SKM-1 (cell line): ENCODE results near the gene SNX32.
A peak's percentile ranks its signal among the peaks of the same experiment; 100 is the strongest.
"Not testable (repeated sequence)": the region's sequence is repeated elsewhere in the genome, so short reads cannot be mapped to it uniquely, and the experiment has no call there.

Experiments
- DNase-seq: peaks from one replicate; lab custom pipeline; 2025; ENCODE audit not compliant: unreplicated experiment; lab: John Stamatoyannopoulos, UW

The SNX32 gene

DNA sequence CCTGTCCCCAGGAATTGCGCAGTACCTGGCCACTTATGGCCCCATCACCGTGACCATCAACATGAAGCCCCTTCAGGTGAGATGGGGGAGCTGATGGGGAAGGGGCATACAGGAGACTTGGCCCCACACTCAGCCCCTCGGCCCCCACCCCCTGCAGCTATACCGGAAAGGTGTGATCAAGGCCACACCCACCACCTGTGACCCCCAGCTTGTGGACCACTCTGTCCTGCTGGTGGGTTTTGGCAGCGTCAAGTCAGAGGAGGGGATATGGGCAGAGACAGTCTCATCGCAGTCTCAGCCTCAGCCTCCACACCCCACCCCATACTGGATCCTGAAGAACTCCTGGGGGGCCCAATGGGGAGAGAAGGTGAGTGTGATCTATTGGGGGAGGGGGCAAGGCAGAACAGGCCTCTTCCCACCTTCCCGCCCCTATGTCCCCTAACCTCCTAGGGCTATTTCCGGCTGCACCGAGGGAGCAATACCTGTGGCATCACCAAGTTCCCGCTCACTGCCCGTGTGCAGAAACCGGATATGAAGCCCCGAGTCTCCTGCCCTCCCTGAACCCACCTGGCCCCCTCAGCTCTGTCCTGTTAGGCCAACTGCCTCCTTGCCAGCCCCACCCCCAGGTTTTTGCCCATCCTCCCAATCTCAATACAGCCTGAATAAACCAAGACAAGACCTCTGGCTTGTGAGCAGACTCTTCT is 49.4 kb downstream of the SNX32 start:
- DNase-seq, result no peak

DNA sequence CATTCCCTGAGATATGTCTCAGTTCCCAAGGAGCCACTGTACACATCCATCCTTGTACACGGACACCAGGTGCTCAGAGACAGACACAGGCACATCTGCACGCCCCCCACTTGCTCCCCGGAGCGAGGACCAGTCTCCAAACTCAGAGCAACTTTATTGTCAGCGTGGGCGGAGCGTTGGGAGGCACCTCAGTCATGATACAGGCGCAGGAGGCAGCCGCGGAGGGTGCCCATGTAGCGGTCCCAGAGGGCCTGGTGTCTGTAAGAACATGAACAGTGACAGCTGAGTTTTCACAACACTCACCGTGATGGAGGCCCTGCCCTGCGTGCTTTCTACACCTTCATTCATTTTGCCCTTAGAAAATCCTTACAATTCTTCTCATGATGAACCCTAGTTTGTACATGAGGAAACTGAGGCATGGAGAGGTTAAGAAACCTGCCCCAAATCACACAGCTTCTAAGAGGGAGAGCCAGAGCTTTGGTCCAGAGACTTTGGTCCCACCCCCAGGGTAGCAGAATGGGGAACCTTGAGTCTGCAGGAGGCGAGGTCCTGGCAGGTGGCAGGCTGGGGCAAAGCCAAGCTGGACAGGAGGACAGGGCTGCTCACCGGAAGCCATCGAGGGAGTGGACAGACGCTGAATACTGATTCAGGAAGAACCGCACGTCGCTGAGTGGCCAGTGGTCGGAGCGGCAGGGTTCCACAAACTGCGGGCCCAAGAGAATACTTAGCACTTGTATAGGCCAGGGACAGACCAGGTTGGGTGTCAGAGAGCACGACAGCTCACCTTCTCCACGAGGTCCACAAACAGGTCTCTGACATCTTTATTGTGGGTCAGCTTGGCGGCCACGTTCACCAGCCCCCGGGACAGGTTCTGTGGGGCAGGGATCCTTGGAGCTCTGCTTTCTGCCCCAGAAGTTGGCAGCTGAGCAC is 50.3 kb downstream of the SNX32 start:
- DNase-seq, result no peak

DNA sequence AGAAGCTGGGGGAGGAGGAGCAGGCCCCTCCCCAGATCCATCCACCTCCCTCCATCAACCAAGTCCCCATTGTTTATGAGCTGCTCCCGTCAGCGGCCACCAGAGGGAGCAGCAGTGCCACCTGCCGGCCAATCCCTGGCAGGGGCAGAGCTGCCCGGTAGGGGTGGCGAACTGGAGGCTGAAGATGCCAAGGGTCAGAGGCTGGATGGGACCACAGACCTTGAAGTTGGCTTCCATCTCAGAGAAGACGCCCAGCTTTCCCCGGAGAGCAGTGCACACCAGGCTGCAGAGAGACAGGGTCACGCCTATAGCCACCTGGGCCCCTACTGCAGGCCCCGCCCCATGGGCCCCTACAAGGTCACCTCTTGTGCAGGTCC is 50.9 kb downstream of the SNX32 start:
- DNase-seq, result peak; percentile 41

DNA sequence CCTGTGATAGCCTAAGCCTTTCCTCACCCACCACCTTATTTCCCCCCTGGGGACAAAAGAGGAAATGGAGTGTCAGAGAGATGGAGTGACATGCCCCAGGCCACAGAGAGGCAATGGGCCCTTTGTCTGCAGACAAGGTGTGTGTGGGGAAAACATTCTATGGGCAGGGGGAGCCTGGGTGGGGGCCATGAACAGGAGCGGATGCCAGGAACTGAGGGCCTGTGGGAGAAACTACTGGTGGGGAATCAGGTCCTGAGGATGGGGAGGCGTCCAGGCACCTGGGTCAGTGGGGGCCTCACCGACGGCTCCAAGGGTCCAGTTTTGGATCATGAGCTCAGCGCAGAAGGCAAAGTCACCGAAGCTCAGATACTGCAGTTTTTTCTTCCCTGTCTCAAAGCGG is 51.5 kb downstream of the SNX32 start:
- DNase-seq, result no peak

DNA sequence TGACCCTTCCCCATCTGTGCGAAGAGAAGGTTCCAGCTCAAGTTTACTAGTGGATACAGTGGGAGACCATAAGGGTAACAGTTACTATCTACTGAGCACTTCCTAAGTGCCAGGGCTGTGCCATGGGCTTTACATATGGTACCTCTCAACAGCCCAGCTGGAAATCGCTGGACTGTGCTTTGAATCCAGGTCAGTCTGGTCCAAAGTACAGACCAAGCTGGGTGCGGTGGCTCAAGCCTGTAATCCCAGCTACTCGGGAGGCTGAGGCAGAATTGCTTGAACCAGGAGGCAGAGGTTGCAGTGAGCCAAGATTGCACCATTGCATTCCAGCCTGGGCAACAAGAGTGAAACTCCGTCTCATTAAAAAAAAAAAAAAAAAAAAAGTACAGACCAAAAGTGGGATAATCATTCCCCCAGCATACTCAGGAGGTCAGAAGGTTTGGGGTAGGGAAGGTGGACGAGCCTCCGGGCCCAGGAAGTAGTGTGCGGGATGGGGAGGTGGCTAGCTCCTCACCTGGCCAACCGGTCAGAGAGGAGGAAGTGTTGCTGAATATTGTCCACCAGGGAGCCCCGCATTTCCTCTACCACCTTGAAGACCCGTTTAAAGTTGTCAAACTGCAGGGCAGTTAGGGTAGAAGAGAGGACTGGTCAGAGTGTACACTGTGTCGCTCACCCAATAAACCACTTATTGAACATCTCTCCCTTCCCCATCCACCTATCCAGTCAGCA is 52.2 kb downstream of the SNX32 start:
- no peak for DNase-seq

DNA sequence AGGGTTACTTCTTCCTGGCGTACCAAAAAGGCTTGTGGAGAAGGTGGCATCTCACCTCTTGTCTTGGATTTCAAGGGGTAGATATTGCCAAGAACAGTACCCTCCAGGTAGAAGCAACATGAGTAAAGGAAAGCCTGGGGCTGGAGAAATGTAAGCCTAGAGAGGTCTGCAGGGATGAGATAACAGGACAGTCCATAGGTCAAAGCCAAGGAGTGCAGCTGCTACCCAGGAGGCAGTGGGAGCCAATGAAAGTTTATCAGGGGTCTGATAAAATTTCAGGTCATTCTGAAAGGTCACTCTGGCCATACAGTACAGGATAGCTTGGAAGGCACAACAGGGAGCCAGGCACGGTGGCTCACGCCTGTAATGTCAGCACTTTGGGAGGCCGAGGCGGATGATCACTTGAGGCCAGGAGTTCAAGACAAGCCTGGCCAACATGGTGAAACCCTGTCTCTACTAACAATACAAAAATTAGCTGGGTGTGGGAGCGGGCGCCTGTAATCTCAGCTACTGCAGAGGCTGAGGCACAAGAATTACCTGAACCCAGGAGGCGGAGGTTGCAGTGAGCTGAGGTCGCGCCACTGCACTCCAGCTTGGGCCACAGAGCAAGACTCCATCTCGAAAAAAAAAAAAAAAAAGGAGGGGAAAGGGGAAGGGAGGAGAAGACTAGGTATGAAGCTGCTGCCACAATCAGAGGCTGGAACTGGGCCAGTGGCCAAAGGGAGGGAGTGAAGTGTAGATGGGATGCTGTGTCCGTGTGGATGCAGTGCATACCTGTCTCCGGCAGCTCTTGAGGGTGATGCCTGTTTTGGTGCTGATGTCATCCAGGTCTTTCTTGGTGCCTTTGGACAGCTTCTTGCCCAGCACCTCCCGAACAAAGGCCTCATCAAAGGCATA is 53.3 kb downstream of the SNX32 start:
- no peak for DNase-seq

DNA sequence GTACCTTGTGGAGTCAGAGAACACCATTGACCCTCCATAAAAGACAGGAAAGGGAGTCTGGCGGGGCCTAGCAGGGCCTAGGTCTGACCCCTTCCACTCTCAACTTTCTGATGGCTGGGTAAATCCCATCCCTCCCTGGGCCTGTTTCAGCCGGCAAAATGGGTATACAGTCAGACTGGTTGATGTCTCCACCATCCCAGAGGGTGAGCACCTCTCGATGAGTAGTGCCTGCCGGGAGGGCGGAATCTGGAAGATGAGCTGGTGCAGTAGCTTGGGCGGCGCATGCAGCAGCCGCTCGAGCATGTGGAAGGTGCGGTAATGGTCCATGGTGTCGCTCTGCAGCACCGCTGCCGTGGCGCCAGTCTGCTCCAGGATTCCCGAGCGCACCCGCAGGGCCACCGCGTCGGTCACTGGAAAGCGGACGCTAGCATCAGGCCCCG is 54.0 kb downstream of the SNX32 start:
- DNase-seq, result no peak

DNA sequence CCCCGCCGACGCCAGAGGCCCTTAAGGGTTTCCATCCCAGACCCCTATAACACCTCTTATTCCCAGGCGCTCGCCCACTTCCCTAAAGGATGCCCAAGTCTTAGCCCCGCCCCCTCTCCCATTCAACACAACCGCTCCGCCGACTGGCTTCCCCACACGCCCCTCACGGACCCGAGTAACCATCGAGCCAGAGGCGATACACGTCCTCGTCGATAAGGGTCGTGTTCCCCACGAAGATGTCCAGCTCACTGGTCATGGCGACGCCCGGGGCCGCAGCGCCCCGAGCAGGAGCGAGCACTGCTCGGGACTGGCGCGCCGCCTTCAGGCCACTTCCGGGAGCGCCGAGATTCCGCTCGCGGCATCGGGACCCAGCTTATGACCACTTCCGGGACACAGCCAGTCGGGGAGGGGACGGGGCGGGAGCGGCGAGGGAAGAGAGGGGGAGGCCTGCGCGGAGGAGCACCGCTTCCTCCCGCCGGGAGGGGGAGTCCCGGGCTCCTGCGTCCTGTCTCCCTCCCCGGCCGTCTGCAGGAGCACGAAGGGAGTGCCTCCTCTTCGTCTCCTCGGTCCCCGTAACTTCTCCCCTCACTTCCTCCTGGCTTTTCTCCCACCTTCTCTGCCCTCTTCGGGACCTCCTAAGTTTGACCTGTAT is 54.5 kb downstream of the SNX32 start, which contains the start of gene FIBP:
FIBP (minus strand) TSS at position 309 of the 652 bp plus-strand sequence; CDS start at position 256, 53 bp downstream.
- DNase-seq, result peak; percentile 95

DNA sequence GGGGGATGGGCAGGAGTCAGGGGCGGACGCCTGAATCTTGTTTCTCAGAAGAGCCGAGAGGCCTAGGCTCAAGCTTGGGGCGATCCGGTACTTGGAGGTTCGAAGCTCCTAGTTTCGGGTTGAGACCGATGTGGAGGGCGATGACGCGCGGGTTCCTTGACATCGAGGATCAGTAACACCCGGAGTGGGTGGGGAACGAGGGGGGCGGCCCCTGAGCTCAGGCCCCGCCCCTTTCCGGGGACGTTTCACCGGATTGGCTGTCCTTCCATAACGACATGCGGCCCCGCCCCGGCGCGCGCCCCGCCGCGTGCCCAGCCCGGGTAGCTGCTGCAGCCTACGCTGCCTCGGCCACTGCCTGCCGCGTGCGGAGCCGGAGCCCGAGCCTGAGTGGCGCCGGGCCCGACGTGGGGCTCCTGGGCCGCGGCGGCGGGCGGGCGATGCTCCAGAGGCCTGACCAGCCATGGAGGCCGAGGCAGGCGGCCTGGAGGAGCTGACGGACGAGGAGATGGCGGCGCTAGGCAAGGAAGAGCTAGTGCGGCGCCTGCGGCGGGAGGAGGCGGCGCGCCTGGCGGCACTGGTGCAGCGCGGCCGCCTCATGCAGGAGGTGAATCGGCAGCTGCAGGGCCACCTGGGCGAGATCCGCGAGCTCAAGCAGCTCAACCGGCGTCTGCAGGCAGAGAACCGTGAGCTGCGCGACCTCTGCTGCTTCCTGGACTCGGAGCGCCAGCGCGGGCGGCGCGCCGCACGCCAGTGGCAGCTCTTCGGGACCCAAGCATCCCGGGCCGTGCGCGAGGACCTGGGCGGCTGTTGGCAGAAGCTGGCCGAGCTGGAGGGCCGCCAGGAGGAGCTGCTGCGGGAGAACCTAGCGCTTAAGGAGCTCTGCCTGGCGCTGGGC is 56.8 kb downstream of the SNX32 start, which contains the start of gene CCDC85B:
CCDC85B (plus strand) TSS at position 350 of the 895 bp plus-strand sequence; CDS start at position 461, 111 bp downstream.
- DNase-seq, result peak; percentile 89

DNA sequence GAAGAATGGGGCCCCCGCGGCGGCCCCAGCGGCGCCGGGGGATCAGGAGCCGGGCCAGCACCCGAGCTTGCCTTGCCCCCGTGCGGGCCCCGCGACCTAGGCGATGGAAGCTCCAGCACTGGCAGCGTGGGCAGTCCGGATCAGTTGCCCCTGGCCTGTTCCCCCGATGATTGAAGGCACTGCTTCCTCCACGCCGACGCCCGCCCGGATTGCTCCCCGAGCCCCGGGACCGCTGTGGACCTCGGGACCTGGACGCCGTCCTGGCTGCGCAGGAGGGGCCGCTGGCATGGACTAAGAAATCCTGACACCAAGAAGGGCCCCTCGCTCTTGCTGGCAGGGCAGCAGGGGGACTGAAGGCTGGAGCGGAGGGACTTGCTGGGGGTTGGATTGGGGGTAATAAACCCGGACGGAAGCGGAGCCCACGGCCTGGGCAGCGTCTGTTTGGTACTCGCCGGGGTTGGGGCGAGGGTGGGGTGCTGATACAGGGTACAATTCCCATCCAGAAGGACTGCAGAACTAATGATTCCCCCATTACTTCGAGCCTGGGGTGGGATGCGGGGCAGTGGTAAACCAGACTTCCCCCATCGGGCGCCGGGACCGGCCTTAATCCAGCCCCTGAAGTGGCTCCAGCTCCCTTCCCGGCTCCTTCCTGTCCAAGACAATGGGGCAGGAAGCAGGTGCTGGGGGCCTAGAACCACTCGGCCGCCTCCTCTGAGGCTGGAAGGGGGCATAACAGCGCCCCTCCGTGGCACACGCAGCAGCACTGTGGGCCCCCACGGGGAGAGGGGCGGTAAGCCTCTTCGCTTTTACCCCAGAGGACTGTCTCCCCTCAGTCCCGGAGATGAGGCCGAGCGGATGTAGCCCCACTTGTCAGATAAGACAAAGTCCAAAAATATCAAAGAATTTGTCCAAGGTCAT is 57.7 kb downstream of the SNX32 start:
- no peak for DNase-seq

DNA sequence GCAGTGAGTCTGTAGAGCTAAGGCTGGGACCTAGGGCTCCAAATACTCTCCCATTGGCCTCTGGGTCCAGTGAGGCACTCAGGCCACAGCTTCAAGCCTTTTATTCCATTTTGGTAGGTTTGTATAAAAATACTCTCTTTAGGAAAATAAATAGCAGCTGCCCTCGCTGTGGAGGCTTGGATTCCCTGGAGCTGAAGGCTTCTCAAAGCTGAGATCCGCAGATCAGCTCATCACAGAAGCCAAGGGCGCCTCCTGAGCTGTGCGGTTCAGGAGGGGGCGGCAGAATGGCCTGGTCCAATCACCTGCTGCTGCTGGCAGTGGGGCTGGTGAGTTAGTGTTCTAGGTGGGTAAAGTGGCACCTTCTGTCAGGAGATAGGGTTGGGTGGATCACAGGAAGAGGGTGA is 58.4 kb downstream of the SNX32 start:
- not testable (repeated sequence) for DNase-seq

DNA sequence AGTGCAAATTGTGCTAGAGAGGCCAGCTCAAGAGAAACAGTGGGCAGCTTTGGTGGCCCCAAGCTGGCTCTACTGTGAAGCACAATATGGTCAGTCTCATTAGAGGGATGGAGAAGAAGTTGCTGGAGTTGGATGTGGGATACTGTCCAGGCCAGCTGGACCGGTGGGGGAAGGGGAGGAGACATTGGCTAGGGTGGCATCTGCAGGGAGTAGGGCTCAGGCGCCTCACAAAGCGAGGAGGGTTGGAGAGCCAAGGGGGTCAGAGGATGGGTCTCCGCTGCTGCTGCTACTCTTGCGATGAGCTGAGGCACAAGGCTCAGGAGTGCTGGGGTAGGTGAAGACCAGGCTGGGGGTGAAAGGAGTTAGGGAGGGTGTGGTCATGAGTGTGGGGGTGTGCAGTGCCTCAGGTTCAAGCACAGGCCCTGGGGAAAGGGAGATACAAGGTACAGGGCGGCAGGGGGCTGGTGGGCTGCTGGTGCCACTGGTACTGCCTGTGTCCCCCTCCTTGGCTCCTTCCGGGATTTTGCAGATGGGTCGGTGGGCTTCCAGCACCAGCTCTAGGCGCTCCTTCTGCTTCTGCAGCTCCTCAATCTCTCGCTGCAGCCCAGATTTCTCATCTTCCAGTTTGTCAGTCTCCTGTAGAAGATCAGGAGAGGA is 59.0 kb downstream of the SNX32 start:
- no peak for DNase-seq

DNA sequence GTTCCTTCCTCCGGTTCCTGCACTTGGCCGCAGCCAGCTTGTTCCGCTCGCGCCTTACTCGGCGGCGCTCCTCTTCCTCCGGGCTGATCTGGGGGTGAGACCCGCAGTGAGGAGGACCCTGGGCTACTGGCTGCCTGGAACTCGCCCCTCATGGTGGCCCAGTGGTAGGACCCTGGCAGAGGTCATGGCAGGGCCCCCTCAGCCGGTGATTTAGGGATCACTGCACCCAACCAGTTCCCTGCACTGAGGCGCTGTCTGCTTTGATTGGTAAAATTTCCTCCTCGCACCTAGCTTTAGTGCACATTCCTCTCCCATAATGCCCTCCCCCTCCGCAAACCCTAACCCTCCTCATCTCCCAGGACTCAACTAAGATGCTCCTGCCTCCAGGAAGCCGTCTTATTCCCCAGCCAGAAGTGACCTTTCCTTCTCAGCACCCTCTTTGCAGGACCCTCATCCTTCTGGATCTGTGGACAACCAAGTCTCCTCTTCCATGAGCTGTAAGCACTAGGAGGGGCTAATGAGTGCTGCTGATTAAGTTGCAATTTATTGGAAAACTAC is 60.4 kb downstream of the SNX32 start:
- DNase-seq, result no peak

DNA sequence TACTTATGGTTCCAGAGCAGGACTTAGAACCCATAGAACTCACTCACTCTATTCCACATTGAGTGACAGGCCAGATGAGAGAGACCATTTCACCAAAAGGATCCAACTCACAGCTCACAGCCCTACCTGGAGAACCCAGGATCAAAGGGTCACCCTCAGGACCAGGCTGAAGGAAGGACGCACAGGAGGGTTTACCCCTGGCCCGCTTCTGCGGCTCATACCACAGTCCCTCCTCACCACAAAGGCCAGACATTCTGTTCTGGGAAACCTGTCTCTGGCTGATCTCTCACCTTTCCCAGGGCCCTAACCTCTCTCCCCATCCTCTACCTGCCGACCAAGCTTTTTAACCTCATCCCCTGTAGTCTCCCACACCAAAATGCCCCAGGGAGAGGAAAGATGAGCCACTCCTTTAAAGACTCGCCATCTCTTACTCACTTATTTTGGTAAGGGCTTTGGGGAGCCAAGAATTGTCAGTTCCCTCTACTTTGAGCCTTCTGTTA is 61.8 kb downstream of the SNX32 start:
- DNase-seq, result no peak

DNA sequence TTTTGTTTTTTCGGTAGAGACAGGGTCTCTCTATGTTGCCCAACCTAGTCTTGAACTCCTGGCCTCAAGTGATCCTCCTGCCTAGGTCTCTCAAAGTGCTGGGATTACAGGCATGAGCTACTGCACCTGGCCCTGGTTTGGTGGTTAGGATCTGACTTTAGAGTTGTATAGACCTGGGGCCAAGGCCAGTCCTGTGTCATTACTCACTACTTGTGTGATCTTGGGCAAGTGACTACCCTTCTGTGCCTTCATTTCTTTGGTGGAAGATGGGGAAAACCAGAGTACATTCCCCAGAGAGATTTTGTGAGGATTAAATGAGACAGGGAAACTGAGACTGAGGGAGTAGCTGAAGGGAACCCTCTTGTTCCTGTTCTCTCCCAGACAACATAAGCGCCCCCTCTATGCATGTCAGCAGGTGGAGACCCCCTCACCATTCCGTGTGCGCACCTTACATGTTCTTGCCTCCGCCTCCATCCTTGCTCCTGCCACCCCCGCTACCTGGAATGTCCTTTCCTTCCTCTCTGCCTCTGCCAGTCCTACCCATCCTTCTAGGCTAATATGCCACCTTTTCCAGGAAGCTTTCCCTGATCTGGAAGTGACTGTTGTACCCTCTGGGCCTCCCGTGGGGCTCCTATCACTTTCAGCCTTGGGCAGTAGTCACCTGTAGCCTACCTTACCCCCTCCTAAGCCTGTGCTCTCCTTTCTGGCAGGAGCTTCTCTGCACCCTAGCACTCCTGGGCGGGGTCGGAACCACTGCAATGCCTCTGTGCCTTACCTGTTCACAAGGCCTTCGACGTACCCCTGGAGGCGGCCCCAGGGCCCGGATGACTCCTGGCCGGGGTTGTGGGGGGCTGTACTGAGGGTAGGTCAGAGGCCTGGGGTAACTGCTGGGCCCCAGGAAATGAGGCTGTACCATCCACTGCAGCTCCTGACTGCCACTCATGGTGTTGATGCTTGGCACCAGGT is 62.6 kb downstream of the SNX32 start:
- no peak for DNase-seq
